CD4-positive, alpha-beta T cell treated with Interleukin-12 subunit alpha and Interleukin-12 subunit beta, for 1 hour (primary cell): ENCODE results near the gene ITIH1.
"Not testable (repeated sequence)": the region's sequence is repeated elsewhere in the genome, so short reads cannot be mapped to it uniquely, and the experiment has no call there.

Experiments
- DNase-seq: peaks from one replicate; pipeline ENCODE4 v3.0.0-alpha.2; 2020

ITIH1 gene

DNA sequence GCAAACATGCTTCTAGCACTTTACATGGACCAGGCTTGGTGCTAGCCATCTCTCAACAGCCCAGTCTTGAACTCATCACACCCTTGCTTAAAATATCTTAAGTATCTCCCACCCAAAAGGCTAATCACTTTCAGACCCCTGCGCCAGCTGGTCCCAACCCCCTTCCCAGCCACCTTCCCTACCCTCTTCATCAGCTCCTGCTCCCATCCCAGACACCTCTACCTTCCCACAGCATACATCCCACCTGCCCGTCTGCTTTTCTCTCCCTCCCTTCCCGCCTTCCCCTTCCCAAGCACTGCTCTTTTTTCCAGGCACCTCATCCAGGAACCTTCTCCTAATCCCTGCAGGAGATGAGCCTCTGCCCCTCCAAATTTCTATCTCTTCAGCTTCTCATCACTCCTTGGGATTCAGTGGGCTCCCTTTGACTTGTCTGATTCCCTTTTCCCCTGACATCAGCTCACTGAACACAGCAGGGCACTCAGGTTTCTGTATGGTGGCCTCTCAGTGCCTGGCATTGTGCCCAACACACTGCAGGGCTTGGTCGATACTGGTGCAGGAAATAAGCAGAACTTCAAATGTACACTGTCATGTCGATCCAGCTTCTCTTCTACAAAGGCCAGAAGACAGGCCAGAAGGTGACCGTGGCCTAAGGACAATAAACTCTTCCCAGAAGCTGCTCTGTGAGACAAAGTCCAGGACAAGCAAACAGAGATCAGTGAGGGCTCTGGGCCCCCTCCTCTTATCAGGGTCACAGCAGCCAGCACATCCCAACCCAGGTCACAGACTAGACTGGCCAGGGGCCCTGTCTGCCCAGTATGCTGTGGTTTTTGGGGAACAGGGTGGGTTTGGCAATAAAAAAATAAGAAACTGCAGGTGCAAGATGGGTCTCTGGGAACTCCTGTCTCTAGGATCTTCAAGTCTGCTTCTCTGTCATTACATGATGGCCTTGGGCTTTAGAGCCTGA is 2.2 kb upstream of the ITIH1 start:
- DNase-seq, result no peak

DNA sequence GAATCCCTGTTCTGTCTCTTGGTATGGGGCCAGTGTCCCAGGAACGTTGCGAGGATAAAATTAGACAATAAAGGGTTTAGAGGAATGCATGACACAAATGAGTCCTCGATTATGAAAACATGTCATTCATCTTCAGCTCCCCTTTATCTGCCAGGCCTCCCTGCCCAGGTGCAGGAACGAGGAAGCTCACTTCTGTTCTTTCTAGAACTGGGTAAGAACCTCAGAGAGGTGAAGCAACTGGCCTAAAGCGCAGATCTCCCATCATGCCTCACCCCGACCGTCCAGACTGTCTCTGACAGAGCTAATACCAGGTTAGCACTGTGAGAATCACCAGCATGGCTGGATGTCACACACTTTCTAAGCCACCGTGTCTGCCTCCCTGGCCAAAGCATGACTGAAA is 1.5 kb upstream of the ITIH1 start:
- no peak for DNase-seq

DNA sequence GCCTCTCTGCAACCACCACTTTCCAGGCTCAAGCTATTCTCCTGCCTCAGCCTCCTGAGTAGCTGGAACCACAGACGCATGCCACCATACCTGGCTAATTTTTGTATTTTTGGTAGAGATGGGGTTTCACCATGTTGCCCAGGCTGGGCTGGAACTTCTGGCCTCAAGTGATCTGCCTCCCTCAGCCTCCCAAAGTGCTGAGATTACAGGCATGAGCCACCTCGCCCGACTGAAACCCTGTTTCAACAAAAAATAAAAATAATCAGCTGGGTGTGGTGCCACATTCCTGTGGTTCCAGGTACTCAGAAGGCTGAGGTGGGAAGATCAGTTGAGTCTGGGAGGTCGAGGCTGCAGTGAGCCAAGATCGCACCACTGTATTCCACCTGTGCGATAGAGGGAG is 913 bp upstream of the ITIH1 start:
- not testable (repeated sequence) for DNase-seq

DNA sequence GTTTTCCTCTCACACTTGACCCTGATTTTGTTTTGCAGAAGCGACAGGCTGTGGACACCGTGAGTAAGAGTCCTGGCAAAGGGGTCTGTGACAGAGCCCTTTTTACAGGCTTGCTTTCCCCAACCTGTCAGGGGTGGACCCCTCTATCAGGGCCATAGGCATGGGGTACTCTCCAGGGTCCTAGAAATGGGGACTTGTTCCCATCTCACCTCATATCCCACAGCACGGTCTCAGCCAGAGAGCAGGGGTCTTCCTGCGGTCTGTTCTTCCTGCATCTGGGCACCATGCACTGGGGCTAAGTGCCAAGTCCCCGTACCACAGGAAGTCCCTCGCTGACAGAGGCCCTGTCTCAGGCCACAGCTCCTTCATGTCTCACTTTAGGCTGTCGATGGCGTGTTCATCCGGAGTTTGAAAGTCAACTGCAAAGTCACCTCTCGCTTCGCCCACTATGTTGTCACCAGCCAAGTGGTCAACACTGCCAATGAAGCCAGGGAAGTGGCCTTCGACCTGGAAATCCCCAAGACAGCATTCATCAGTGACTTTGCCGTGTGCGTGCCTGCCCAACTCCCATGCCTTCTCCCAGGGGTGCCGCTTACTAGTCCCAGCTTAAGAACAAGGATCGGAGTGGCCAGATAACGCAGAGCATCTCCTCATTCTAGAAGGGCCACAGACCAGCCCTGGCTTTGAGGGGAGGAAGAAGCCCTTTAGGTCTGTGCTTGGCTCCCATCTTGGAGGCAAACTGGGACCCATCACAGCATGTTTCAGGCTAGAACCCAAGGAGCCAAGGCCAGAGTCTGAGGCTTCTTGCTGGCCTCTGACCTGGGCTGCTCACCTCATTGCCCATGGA is 783 bp downstream of the ITIH1 start:
- no peak for DNase-seq

DNA sequence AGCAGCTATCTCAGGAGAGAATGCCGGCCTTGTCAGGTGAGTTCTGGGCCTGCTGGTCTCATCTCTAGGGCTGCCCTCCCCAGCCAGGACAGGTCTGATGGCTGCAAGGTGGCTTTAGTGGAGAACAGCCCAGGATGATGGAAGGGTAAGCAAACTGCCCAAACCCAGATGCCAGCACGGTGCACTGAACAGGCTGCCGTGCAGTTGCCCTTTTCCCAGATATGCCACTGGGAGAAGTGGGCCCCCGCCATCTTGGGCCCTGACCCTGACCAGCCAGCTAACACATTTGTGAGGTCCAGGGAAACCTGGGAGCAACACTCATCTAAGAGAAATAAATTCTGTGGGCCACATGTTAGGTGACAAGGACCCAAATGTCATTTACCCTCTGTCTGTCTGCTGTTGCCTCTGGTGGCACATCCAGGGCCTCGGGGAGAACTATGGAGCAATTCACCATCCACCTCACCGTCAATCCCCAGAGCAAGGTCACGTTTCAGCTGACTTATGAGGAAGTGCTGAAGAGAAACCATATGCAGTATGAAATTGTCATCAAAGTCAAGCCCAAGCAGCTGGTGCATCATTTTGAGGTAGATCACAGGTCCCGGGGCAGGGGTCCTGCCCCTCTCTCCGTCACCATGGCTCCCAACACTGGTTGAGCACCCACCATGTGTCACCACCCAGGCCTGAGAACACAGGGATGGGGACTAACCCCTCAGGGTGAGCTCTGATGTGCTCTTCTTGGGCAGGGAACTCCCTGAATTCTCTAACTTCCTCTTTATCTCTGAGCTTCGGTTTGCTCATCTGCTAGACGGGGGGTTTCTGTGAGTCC is 1.8 kb downstream of the ITIH1 start:
- DNase-seq, result no peak

DNA sequence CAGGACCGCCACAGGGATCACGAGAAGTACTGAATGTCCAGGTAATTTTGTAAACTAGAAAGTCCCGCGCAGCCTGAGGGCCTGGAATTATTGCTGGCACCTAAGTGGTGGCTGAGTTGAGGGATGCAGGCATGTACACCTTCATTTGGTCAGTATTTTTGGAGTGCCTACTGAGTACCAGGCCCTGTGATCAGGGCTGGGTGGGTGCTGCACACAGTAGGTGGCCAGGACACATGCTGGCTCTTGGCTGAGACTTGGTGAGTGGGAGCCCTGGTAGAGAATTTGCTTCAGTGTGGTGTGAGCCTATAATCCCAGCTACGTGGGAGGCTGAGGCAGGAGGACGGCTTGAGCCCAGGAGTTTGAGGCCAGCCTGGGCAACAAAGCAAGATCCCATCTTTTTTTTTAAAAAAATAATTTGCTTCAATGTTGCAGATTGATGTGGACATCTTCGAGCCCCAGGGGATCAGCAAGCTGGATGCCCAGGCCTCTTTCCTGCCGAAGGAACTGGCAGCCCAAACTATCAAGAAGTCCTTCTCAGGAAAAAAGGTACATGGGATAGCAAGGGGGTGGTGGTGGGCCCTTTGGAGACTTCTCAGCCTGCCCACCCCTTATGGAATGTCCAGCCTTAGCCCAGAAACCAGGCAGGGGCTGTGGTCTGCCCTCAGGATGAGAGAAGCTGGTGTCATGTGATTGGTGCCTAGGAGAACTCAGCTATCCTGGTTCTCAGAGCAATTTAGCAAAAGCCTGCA is 2.6 kb downstream of the ITIH1 start:
- no peak for DNase-seq

DNA sequence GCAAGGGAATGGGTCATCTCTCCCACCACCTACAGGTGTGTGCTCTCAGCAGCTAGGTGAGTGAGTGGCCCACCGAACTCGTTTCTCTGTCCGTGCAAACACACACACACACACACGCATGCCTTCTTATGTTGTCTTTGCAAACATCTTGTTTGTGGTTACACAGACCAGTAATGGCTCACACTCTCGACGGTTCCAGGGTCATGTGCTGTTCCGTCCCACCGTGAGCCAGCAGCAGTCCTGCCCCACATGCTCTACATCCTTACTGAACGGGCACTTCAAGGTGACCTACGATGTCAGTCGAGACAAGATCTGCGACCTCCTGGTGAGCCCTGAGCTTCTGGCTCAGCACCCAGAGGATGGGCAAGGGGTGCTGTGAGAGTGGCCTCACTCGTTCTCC is 4.3 kb downstream of the ITIH1 start:
- no peak for DNase-seq

DNA sequence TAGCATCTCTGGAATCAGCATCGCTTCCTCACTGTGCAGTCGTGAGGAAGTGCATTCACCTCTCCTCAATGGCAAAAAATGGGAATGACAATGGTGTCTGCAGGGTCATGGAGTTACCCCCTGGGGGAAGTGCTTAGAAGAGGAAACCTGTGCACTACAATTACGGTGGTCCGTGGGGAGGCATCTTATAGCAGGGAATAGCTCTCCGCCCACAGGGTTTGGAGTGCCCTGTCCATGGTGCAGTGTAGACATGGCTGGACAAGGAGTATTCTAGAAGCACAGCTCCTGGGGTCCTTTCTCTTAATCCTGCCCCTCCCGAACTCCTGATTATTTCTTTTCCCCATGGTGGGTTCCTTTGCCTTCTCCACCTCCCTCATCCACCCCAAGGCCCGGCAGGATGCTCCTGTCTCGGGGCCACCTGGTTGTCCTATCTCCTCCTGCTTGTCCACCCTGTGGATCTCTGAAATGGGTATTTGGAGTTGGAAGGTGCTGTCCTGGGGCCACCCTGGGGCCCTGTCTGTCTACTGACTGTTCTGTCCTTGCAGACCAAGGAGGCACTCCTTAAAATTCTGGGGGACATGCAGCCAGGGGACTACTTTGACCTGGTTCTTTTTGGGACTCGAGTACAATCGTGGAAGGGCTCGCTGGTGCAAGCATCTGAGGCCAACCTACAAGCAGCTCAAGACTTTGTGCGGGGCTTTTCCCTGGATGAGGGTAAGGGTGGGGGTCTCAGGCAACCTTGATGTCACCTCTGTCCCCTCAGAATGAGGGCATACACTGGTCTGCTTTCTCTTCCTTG is 5.2 kb downstream of the ITIH1 start:
- no peak for DNase-seq

DNA sequence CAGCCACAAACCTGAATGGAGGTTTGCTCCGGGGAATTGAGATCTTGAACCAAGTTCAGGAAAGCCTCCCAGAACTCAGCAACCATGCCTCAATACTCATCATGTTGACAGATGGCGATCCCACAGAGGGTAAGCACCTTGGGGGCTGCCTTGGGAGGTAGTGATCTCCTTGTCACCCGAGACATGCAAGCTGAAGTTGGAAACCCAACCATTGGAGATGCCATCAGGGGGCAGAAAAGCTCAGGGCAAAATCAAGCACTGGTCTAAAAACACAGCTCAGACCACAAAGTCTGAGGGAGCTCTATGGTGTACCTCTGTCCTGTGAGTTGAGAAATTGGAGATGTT is 5.8 kb downstream of the ITIH1 start:
- DNase-seq, result no peak

DNA sequence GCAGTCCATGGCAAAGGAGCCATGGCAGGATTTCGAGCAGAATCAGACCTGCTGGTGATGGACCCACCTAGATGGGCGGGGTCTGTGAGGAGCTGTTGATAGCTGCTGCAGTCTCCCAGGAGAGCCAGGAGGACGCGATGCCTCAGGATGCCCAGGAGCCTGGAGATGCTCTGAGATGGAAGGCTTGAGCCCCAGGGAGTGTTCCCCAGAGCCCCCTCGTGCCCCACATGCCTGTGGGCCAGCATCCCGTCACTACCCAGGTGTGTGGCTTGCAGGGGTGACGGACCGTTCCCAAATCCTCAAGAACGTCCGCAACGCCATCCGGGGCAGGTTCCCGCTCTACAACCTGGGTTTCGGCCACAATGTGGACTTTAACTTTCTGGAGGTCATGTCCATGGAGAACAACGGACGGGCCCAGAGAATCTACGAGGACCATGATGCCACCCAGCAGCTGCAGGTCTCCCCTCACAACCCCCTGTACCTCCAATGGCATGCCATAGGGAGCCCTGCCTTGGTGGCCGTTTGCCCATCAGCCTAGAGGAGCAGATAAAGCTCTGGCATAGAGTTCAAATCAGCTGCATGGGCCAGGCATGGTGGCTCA is 6.7 kb downstream of the ITIH1 start:
- no peak for DNase-seq

DNA sequence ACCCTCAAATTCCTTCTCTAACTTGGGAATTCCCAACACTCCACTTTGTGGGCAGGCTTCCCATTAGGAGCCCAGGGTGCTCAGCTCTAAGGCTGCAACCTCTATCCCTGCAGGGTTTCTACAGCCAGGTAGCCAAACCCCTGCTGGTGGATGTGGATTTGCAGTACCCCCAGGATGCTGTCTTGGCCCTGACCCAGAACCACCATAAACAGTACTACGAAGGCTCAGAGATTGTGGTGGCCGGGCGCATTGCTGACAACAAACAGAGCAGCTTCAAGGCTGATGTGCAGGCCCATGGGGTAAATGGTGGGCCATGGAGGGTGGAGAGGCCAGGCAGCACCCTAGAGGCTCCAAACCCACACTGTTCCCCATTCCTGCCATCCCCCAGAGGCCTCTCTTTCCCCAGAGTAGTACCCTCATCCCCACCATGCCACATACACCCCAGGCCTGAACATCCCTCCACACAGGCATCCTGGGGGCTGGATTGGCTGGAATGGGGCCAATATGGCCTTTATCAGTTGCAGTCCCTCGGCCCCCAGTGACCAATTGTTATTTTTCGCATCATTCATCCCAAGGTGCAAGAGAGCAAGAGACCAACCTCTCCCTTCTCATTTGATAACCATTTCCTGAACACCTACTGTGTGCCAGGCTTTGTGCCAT is 7.7 kb downstream of the ITIH1 start:
- no peak for DNase-seq

DNA sequence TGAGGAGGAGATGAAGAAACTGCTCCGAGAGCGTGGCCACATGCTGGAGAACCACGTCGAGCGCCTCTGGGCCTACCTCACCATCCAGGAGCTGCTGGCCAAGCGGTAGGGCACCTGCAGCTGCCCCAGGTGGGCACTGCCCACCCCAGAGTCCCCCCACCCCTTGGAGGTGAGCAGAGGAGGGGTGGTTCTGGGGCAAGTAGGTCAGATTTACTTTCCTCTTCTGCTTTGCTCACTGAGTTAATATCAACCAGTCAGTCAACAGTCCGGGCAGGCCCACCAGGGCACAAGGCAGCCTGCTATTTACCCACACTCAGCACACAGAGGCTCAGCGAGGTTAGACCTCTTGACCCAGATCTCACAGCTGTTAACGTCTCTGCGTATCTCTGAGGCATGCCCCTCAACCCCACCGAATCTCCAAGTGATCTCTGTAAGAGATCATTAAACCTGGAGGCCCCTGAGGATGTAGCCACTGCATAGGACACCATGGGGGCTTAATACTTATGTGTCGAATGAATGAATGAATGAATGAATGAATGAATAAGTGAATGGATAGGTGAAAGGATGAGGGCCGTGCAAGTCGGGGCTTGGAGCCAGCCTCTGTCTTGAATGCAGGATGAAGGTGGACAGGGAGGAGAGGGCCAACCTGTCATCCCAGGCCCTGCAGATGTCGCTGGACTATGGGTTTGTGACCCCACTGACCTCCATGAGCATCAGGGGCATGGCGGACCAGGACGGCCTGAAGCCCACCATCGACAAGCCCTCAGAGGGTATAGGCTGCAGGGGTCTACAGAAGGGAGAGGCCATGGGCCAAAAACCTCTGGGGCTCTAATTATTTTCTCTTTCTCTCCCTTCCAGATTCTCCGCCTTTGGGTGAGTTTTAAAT is 9.2 kb downstream of the ITIH1 start:
- no peak for DNase-seq

DNA sequence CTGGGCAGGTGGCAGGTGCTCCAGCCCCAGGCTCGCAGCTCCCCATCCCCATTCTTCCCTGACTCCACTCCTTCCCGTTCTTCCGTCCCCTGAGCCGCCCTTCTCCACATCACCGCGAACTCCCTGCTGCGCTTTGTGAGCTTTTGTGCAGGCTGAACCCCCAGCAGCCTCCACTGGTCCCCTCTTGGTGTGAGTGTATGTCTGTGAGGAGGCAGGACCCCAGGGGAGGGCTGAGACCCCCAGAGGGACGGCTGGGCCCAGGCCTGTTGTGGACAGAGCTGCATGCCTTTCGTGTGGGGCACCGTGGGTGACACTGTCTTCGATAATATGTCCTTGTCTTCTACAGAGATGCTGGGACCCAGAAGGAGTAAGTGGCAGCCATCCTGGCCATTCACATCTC is 9.8 kb downstream of the ITIH1 start:
- DNase-seq, result no peak

DNA sequence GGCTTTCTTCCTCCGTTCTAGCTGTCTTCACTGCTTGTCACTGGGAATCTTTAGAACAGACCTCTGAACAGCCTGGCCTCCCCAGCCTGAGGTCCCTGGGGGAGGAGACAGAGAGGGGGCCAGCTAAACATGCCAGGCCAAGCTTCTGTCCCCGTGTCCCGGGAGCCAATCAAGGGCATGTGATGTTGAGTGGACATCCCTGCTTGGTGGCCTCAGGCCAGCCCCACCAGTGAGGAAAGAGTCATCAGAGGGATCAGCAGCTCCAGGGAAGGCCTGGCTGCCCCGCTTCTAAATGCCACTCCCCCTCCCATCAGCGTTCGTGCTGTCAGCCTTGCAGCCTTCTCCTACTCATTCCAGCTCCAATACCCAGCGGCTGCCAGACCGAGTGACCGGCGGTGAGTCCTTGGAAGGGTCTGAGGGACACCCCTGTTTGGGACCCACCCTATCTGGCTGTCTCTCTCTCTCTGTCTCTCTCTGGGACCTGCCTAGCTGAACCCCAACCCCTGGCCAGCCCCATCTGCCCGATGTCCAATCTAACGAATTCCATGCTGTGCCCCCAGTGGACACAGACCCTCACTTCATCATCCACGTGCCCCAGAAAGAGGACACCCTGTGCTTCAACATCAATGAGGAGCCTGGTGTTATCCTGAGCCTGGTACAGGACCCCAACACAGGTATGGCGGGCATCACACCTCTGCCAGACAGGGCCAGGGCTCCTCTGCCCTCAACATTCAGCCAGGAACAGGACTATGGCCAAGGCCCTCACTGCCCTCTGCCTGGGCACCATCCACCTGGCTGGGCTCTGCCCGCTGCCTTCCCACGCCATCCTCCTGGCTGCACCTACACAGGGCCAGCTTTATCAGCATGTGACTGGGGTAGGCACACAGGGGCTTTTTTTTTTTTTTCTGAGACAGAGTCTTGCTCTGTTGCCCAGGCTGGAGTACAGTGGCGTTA is 10.6 kb downstream of the ITIH1 start:
- DNase-seq, result no peak

DNA sequence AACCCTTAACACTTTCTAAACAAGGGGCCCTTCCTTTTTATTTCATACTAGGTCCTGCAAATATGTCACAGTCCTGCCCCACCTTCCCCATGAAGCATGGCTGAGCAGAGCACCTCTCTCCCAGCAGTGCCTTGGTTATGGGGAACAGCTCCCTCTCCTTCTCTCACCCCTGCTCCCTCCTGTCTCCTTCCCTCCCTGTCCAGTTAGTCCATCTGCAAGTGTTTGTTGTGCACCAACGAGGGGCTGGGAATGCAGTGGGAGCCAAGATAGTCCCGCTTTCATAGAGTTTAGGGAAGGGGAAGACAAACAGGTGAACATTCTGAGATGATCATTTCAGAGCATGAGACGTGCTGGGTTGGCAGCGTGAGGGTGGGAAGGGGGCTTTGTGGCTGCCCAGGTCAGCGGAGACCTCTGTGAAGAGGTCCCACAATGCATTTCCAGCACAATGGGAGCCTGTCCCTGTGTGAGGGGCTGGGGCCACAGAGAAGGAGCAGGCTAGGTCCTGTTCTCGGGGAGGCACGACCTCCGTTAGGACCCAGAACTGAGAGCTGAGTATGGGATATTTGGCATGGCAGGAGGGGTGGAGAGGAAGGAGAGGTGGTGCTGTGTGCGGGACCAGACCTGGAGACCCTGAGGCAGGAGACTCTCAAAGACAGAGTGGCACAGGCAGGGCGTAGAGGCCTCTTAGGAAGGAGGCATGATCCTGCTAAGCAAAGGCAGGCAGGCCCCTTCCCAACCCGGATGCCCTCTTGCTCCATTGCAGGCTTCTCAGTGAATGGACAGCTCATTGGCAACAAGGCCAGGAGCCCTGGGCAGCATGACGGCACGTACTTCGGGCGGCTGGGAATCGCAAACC is 11.7 kb downstream of the ITIH1 start:
- no peak for DNase-seq

DNA sequence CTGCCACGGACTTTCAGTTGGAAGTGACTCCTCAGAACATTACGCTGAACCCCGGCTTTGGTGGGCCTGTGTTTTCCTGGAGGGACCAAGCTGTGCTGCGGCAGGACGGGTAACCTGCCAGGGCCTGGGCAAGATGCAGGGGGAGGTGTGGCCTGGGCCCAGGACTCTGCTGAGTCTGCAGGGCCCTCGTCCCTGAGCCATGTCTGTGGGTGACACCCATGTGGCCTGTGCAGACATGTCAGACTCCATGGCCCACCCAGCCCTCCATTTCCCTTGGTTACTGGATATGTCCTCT is 12.3 kb downstream of the ITIH1 start:
- no peak for DNase-seq

DNA sequence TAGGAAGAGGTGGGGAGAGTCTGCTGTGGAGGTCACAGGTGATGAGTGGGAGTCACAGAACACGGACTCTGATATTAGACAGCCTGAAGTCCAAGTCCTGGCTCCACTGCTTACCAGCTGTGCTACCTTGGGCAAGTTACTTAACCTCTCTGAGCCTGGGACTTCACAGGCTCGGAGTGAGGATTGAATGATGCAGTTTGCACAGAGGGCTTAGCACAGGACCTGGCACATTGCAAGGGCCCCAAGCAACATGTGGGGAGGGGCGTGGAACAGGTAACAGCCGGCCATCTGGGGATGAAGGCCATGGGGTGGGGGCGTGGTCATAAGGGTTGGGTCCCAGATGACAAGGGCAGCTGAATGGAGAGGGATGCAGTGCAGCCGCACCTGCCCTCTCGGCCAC is 12.9 kb downstream of the ITIH1 start:
- no peak for DNase-seq

DNA sequence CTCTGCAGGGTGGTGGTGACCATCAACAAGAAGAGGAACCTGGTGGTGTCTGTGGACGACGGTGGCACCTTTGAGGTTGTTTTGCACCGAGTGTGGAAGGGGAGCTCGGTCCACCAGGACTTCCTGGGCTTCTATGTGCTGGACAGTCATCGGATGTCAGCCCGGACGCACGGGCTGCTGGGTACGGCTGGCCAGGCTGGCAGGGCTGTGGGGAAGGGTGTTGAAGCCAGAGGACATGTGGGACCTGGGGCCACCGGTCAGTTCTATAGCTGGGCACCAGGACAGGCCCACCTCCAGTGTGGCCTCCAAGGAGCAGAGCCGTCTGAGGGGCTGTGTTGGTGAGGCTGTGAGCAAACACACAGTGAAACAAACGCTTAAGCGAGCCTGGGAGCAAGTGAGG is 13.3 kb downstream of the ITIH1 start:
- DNase-seq, result no peak
